H9 (cell line): ENCODE measurements around the gene APOL2. TPM values are rescaled to one million over a fixed set of nuclear protein-coding genes. Genes with fewer than 3 reads are reported as not detected.

Experiments used
- DNase-seq: peaks from one replicate; pipeline ENCODE4 v3.0.0-alpha.2; 2017
- H2AFZ ChIP-seq: one replicate; pipeline ENCODE4 v1.6.1; 2013; ENCODE audit warnings: mild to moderate bottlenecking, low read length, control low read depth, moderate library complexity
- H2AK5ac ChIP-seq: 2 replicates; pipeline ENCODE4 v1.6.1; 2013; ENCODE audit warnings: low read length, control low read depth, mixed read lengths; ENCODE audit not compliant: insufficient read length
- H2BK120ac ChIP-seq: one replicate; pipeline ENCODE4 v1.6.1; 2013; ENCODE audit warnings: low read depth, mild to moderate bottlenecking, low read length, control low read depth, inconsistent platforms; ENCODE audit not compliant: poor library complexity, severe bottlenecking
- H2BK12ac ChIP-seq: 2 replicates; pipeline ENCODE4 v1.6.1; 2013; ENCODE audit warnings: low read length, control low read depth, mixed read lengths, low read depth; ENCODE audit not compliant: insufficient read length
- H2BK15ac ChIP-seq: 2 replicates; pipeline ENCODE4 v1.6.1; 2013; ENCODE audit warnings: low read depth, low read length, control low read depth
- H2BK20ac ChIP-seq: one replicate; pipeline ENCODE4 v1.6.1; 2013; ENCODE audit warnings: low read depth, mild to moderate bottlenecking, low read length, control low read depth, inconsistent platforms; ENCODE audit not compliant: poor library complexity, severe bottlenecking
- H2BK5ac ChIP-seq: 2 replicates; pipeline ENCODE4 v1.6.1; 2013; ENCODE audit warnings: low read length, control low read depth, mixed read lengths; ENCODE audit not compliant: insufficient read length
- H3K14ac ChIP-seq: 2 replicates; pipeline ENCODE4 v1.6.1; 2013; ENCODE audit warnings: low read length, control low read depth; ENCODE audit not compliant: insufficient read depth
- H3K18ac ChIP-seq: 2 replicates; pipeline ENCODE4 v1.6.1; 2013; ENCODE audit warnings: low read depth, mild to moderate bottlenecking, mixed read lengths, low read length, control low read depth; ENCODE audit not compliant: insufficient read length
- H3K23ac ChIP-seq: 2 replicates; pipeline ENCODE4 v1.6.1; 2013; ENCODE audit warnings: low read length, control low read depth, mixed read lengths, low read depth; ENCODE audit not compliant: insufficient read length
- H3K23me2 ChIP-seq: 2 replicates; pipeline ENCODE4 v1.6.1; 2013; ENCODE audit warnings: low read depth, mild to moderate bottlenecking, mixed read lengths, low read length, control low read depth; ENCODE audit not compliant: insufficient read length, poor library complexity, severe bottlenecking
- H3K27ac ChIP-seq: 2 replicates; pipeline ENCODE4 v1.5.1; 2013; ENCODE audit warnings: low read length, control low read depth, mixed read lengths, low read depth; ENCODE audit not compliant: insufficient read length
- H3K27me3 ChIP-seq: 2 replicates; pipeline ENCODE4 v1.6.1; 2013; ENCODE audit warnings: low read length, control low read depth, inconsistent platforms; ENCODE audit not compliant: insufficient read depth
- H3K4ac ChIP-seq: 2 replicates; pipeline ENCODE4 v1.6.1; 2013; ENCODE audit warnings: low read depth, mild to moderate bottlenecking, control low read depth, inconsistent platforms, low read length, moderate library complexity
- H3K4me1 ChIP-seq: 2 replicates; pipeline ENCODE4 v1.6.1; 2013; ENCODE audit warnings: low read length, control low read depth, inconsistent platforms; ENCODE audit not compliant: insufficient read depth
- H3K4me2 ChIP-seq: 2 replicates; pipeline ENCODE4 v1.6.1; 2013; ENCODE audit warnings: low read length, control low read depth, mixed read lengths; ENCODE audit not compliant: insufficient read length, insufficient read depth
- H3K56ac ChIP-seq: 2 replicates; pipeline ENCODE4 v1.6.1; 2013; ENCODE audit warnings: low read depth, mild to moderate bottlenecking, mixed read lengths, low read length, control low read depth; ENCODE audit not compliant: insufficient read length
- H3K79me1 ChIP-seq: 2 replicates; pipeline ENCODE4 v1.6.1; 2013; ENCODE audit warnings: low read depth, mild to moderate bottlenecking, moderate library complexity, low read length, control low read depth, inconsistent platforms; ENCODE audit not compliant: insufficient read depth, poor library complexity, severe bottlenecking
- H3K79me2 ChIP-seq: 2 replicates; pipeline ENCODE4 v1.6.1; 2013; ENCODE audit warnings: low read length, control low read depth, inconsistent platforms; ENCODE audit not compliant: insufficient read depth
- H3K9ac ChIP-seq: 2 replicates; pipeline ENCODE4 v1.6.1; 2013; ENCODE audit warnings: low read length, control low read depth, mixed read lengths; ENCODE audit not compliant: insufficient read length; ENCODE audit errors: extremely low read depth
- H3K9me3 ChIP-seq: one replicate; pipeline ENCODE4 v1.6.1; 2013; ENCODE audit warnings: low read depth, low read length, inconsistent platforms; ENCODE audit not compliant: control insufficient read depth
- H3T11ph ChIP-seq: one replicate; pipeline ENCODE4 v1.6.1; 2013; ENCODE audit warnings: mild to moderate bottlenecking, low read length, control low read depth, inconsistent platforms
- H4K20me1 ChIP-seq: one replicate; pipeline ENCODE4 v1.6.1; 2013; ENCODE audit not compliant: control insufficient read depth, insufficient read length, insufficient read depth
- H4K5ac ChIP-seq: 2 replicates; pipeline ENCODE4 v1.6.1; 2013; ENCODE audit warnings: low read depth, mild to moderate bottlenecking, mixed read lengths, low read length, control low read depth; ENCODE audit not compliant: insufficient read length
- H4K8ac ChIP-seq: replicated peaks from 2 replicates; pipeline ENCODE4 v1.6.1; 2013; ENCODE audit warnings: low read length, control low read depth, mixed read lengths, low read depth; ENCODE audit not compliant: insufficient read length
- H4K91ac ChIP-seq: 2 replicates; pipeline ENCODE4 v1.6.1; 2013; ENCODE audit warnings: low read depth, mild to moderate bottlenecking, moderate library complexity, mixed read lengths, low read length, control low read depth; ENCODE audit not compliant: insufficient read length
- H3K27ac Mint-ChIP-seq, 3 experiments: 2 replicates in 2 of 3; 3 replicates in 1 of 3; pipeline ENCODE4 v1.8.0; 2020 to 2021; ENCODE audit warnings: mixed read lengths in 3 of 3, mild to moderate bottlenecking in 1 of 3, moderate library complexity in 1 of 3
- H3K27me3 Mint-ChIP-seq: 2 replicates; pipeline ENCODE4 v1.8.0; 2021; ENCODE audit warnings: low read depth, mild to moderate bottlenecking, moderate library complexity, mixed read lengths
- H3K36me3 Mint-ChIP-seq, 3 experiments: 2 replicates in 2 of 3; 3 replicates in 1 of 3; pipeline ENCODE4 v1.8.0; 2020 to 2021; ENCODE audit warnings: low read depth in 3 of 3, mixed read lengths in 3 of 3; ENCODE audit not compliant: insufficient read depth in 1 of 3
- H3K4me1 Mint-ChIP-seq, 2 experiments: 2 replicates each; pipeline ENCODE4 v1.8.0; 2020; ENCODE audit warnings: mixed read lengths in 2 of 2
- H3K4me3 Mint-ChIP-seq, 2 experiments: 2 replicates in 1 of 2; 3 replicates in 1 of 2; pipeline ENCODE4 v1.8.0; 2020 to 2021; ENCODE audit warnings: mild to moderate bottlenecking in 2 of 2, mixed read lengths in 2 of 2, moderate library complexity in 1 of 2
- H3K9me3 Mint-ChIP-seq, 2 experiments: 2 replicates in 1 of 2; 3 replicates in 1 of 2; pipeline ENCODE4 v1.8.0; 2020; ENCODE audit warnings: mild to moderate bottlenecking in 2 of 2, mixed read lengths in 2 of 2, moderate library complexity in 1 of 2
- WGBS: extraction: QIAGEN DNeasy Blood & Tissue Kit; methylation state at CpG from one replicate; pipeline ENCODE4 v1.1.7; 2013; ENCODE audit warnings: missing lambda C conversion rate, low lambda C conversion rate, mixed read lengths; ENCODE audit not compliant: insufficient read length; ENCODE audit errors: extremely low coverage; 5-methylcytosine and 5-hydroxymethylcytosine counted together
- total RNA-seq: library from RNA; stranded (reverse); gene quantifications from 2 replicates; pipeline ENCODE4 v1.2.1, GENCODE V29; 2021
- TF ChIP-seq, protein P1 (sequence below): fragments of 200-600 bp; sonication (generic); conservative IDR thresholded peaks from 3 replicates; pipeline ENCODE4 v1.8.0; 2021; ENCODE audit warnings: antibody characterized with exemption, mild to moderate bottlenecking

APOL2 gene
- total RNA-seq, 1 experiment from 2014 or later, result 15.6 TPM

DNA sequence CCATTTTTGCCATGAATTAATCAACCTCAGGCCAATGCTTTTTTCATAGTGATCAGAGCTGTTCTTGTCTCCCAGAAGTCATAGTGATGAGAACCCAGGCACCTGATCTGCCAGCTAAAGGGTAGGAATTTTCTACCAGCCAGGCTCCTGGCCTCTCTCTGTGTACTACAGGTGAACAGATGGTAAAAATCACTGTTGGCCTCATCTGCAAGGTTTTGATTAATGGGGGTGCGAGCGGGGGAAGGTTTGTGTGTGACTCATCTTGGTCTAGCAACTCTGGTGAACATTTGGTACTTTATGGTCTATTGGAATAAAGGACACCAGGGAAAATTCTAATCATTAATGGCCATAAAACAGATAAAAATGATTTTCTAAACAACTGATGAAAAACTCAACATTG is 23.3 kb downstream of the APOL2 start:
- no peaks in the 10 kb centered on the region for H3K4me1 ChIP-seq
- no peak overlapping the region for H3T11ph ChIP-seq
- no peak overlapping the region for H2BK15ac ChIP-seq
- H2BK20ac ChIP-seq, result no peak overlapping the region
- H2AFZ ChIP-seq, result no peak overlapping the region
- H4K8ac ChIP-seq, result no peak overlapping the region
- no peak overlapping the region for H3K4ac ChIP-seq
- H3K14ac ChIP-seq, result no peak overlapping the region
- no peak overlapping the region for H3K27ac ChIP-seq
- no CpG with 5 or more reads among the region's 2 CpGs for WGBS
- DNase-seq, result no peak
- TF ChIP-seq, protein P1, sequence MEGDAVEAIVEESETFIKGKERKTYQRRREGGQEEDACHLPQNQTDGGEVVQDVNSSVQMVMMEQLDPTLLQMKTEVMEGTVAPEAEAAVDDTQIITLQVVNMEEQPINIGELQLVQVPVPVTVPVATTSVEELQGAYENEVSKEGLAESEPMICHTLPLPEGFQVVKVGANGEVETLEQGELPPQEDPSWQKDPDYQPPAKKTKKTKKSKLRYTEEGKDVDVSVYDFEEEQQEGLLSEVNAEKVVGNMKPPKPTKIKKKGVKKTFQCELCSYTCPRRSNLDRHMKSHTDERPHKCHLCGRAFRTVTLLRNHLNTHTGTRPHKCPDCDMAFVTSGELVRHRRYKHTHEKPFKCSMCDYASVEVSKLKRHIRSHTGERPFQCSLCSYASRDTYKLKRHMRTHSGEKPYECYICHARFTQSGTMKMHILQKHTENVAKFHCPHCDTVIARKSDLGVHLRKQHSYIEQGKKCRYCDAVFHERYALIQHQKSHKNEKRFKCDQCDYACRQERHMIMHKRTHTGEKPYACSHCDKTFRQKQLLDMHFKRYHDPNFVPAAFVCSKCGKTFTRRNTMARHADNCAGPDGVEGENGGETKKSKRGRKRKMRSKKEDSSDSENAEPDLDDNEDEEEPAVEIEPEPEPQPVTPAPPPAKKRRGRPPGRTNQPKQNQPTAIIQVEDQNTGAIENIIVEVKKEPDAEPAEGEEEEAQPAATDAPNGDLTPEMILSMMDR, result no peak
- Mint-ChIP-seq H3K27me3 (peaks cover 17% of the 10 kb centered on the region), H3K9me3 (peaks cover 0 to 2% of the 10 kb centered on the region in 2 experiments; a peak in 2 of 5 replicates), H3K27ac (no peak overlapping the region), H3K4me3 (no peak overlapping the region), H3K36me3 (no peaks in the 10 kb centered on the region), H3K4me1 (peaks cover 8 to 11% of the 10 kb centered on the region in 2 experiments)
- no peaks in the 10 kb centered on the region for H3K9me3 ChIP-seq
- no peak overlapping the region for H3K9ac ChIP-seq
- no peak overlapping the region for H3K23ac ChIP-seq
- H4K91ac ChIP-seq, result no peak overlapping the region
- H2BK5ac ChIP-seq, result no peak overlapping the region
- no peak overlapping the region for H3K4me2 ChIP-seq
- no peak overlapping the region for H2BK120ac ChIP-seq
- no peaks in the 10 kb centered on the region for H3K79me2 ChIP-seq
- no peak overlapping the region for H3K18ac ChIP-seq
- no peak overlapping the region for H4K5ac ChIP-seq
- H2AK5ac ChIP-seq, result no peak overlapping the region
- H2BK12ac ChIP-seq, result no peak overlapping the region
- H4K20me1 ChIP-seq, result no peaks in the 10 kb centered on the region
- no peaks in the 10 kb centered on the region for H3K23me2 ChIP-seq
- H3K27me3 ChIP-seq, result no peaks in the 10 kb centered on the region
- no peaks in the 10 kb centered on the region for H3K79me1 ChIP-seq
- no peak overlapping the region for H3K56ac ChIP-seq
